NCI-H748 (cell line): ENCODE measurements around the gene TFAP2B.

Experiments used
- DNase-seq: peaks from one replicate; lab custom pipeline; 2025; ENCODE audit not compliant: unreplicated experiment; lab: John Stamatoyannopoulos, UW

The TFAP2B gene

DNA sequence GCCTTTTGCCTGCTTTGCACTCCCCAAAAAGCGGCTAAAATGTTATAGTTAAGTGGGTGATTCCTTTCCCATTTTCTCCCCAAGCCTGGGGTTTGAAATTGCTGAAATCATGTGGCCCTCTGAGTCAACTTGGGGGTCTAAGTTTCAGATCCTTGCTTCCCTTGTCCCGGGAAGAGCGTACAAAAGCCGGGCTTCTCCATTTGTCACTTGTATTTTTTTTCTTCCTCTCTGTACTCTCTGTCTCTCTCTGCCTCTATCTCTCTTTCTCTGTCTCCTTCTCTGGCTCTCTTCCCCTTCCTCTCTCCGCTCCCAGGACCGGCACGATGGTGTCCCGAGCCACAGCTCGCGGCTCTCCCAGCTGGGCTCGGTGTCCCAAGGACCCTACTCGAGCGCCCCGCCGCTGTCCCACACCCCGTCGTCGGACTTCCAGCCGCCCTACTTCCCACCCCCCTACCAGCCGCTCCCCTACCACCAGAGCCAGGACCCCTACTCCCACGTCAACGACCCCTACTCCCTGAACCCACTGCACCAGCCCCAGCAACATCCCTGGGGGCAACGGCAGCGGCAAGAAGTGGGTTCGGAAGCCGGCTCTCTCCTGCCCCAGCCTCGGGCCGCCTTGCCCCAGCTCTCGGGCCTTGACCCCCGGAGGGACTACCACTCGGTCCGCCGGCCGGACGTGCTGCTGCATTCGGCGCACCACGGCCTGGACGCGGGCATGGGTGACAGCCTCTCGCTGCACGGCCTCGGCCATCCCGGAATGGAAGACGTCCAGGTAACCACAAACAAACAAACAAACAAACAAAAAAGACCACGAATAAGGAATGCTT, 4.6 kb downstream of the TFAP2B start:
- DNase-seq = no peak

GRCh38 chr6:50824552-50824951, 5.9 kb downstream of the TFAP2B start:
- no peak for DNase-seq

- DNase-seq = peak; percentile 44
These were observed 6.8 kb downstream of the TFAP2B start for GRCh38 chr6:50825375-50826036.

GRCh38 chr6:50826037-50826761, 7.5 kb downstream of the TFAP2B start:
- no peak for DNase-seq

- peak; percentile 99 for DNase-seq
These were observed 8.1 kb downstream of the TFAP2B start for GRCh38 chr6:50826803-50827202.

- DNase-seq = peak; percentile 31
These were observed 10.4 kb downstream of the TFAP2B start for GRCh38 chr6:50829049-50829448.

GRCh38 chr6:50829898-50830444, 11.3 kb downstream of the TFAP2B start:
- DNase-seq = peak; percentile 99

- DNase-seq = peak; percentile 74
These were observed 12.5 kb downstream of the TFAP2B start for GRCh38 chr6:50831186-50831585.

GRCh38 chr6:50832912-50833311, 14.2 kb downstream of the TFAP2B start:
- no peak for DNase-seq

- DNase-seq = no peak
These were observed 16.3 kb downstream of the TFAP2B start for GRCh38 chr6:50834929-50835410.

- peak; percentile 20 for DNase-seq
These were observed 17.6 kb downstream of the TFAP2B start for GRCh38 chr6:50836231-50836630.

- no peak for DNase-seq
These were observed 19.1 kb downstream of the TFAP2B start for GRCh38 chr6:50837589-50838445.

- DNase-seq = no peak
These were observed 21.6 kb downstream of the TFAP2B start for GRCh38 chr6:50840112-50840810.

DNA sequence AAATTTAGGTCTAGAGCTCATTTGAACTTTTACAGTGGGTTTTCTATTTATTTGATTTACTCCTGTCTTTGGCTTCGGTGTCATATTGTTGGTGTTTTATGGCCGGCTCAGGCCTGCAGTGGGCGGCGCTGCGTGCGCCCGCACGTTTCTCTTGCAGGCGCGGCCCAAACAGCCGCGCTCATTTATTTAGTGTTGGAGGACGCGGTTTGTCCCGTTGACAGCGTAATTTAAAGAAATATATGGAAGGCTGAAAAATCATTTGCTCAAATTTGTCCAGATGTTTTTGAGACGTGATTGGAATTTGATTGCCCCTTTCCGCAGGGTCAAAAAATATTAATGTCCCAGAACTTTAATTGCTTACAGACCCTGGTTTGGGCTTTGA, 22.1 kb downstream of the TFAP2B start:
- DNase-seq = no peak

DNA sequence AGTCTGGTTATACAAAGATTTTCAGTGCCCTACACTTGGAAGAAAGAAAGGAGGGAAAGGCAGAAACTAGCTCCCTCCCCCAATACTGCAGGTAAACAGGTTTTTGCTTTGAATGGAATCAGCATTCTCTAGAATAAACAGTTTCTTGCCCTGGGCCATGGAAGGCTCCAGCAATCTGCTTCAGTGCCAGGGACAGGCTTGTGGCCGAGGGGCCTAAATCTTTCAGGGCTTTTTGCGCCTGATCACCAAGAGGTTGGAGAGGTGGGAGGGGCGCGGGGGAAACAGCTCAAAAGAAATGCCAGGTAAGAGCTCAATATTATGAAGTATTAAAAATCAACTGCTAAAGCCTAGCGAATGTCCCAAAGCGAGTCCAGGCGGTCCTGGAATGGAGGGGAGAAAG, 23.8 kb downstream of the TFAP2B start:
- no peak for DNase-seq

GRCh38 chr6:50842861-50843384, 24.3 kb downstream of the TFAP2B start:
- DNase-seq = no peak

DNA sequence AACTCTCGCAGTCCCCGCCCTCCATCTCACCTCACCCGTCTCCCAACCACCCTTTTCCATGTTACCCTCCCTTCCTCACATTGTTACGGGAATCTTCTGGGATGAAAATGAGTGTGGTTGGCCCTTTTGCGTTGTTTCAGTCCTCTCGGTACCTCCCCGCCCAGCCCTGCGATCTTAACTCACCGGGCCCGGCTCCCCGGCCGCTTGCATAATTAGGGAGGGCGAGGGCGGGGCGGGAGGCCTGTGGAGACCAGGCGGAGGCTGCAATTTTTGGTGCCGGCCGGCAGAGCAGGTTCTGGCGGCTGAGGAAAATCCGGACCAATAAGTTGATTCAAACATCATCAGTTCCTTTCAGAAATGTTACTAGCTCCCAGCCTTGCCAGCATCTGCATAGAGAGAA, 25.2 kb downstream of the TFAP2B start:
- no peak for DNase-seq

- no peak for DNase-seq
These were observed 26.9 kb downstream of the TFAP2B start for GRCh38 chr6:50845499-50846143.
